Endothelial cell of umbilical vein (primary cell): ENCODE measurements around the gene ACOT7.

Experiments
- CTCF ChIP-seq, 2 donors: IDR thresholded peaks; 1 replicate in 1 of 2; 2 replicates in 1 of 2; pipeline ENCODE4 v1.5.1; 2011; ENCODE audit warnings: low read length in 2 of 2, mild to moderate bottlenecking in 2 of 2, moderate library complexity in 2 of 2, control low read depth in 1 of 2, inconsistent platforms in 1 of 2, low read depth in 1 of 2; ENCODE audit not compliant: insufficient read depth in 1 of 2; ENCODE audit errors: extremely low read depth in 1 of 2
- EZH2 ChIP-seq: IDR thresholded peaks from 2 replicates; pipeline ENCODE4 v1.6.1; 2012; ENCODE audit warnings: borderline replicate concordance, low read depth, mild to moderate bottlenecking, moderate library complexity, low read length, inconsistent platforms; ENCODE audit not compliant: severe bottlenecking
- FOS ChIP-seq: IDR thresholded peaks from 2 replicates; pipeline ENCODE4 v1.6.1; 2011; ENCODE audit warnings: mild to moderate bottlenecking, low read length, moderate library complexity, borderline replicate concordance; ENCODE audit not compliant: insufficient read depth
- JUN ChIP-seq: IDR thresholded peaks from 2 replicates; pipeline ENCODE4 v1.6.1; 2011; ENCODE audit warnings: borderline replicate concordance, low read depth; ENCODE audit not compliant: insufficient read length, insufficient read depth
- MYC ChIP-seq: IDR thresholded peaks from one replicate; pipeline ENCODE4 v1.6.1; 2011; ENCODE audit warnings: mild to moderate bottlenecking, low read depth, low read length
- POLR2A ChIP-seq: IDR thresholded peaks from 2 replicates; pipeline ENCODE4 v1.6.1; 2012; ENCODE audit warnings: low read depth, mild to moderate bottlenecking, control low read depth, low read length
- POLR2AphosphoS5 ChIP-seq: IDR thresholded peaks from 2 replicates; pipeline ENCODE4 v1.6.1; 2012; ENCODE audit warnings: low read depth, mild to moderate bottlenecking, control low read depth, low read length, moderate library complexity; ENCODE audit not compliant: insufficient read depth

- TF ChIP-seq CTCF (IDR thresholded peaks at IDR 0.05; ENCODE audit: extremely low read depth in 1 of 2, insufficient read depth in 1 of 2, low read depth in 1 of 2, low read length in 2 of 2) (no peak), POLR2AphosphoS5 (no peak), POLR2A (no peak), EZH2 (no peak), JUN (no peak), FOS (no peak), MYC (no peak)
Observed at GRCh38 chr1:6302568-6302967, 91.0 kb downstream of the ACOT7 start.
